Adrenal gland (tissue), 12 donors: ENCODE data around the gene SLC35B4. TPM values are rescaled to one million over a fixed set of nuclear protein-coding genes. Genes with fewer than 3 reads are reported as not detected.

Source experiments
- DNase-seq, 7 donors: peaks; one replicate each; pipeline ENCODE4 v3.0.0-alpha.2; 2019 to 2020
- H3K27ac ChIP-seq, 5 donors: fragments of 200-600 bp; sonication (generic) in 4 of 5; 1 replicate in 3 of 5; 2 replicates in 2 of 5; pipeline versions ENCODE4 v1.5.1 to v1.8.0; 2016 to 2020; ENCODE audit warnings: mild to moderate bottlenecking in 1 of 5
- H3K27me3 ChIP-seq: fragments of 200-600 bp; 2 replicates; pipeline ENCODE4 v1.8.0; 2021
- H3K36me3 ChIP-seq, 2 donors: fragments of 200-600 bp; replicated peaks in 1 of 2; 1 replicate in 1 of 2; 2 replicates in 1 of 2; pipeline versions ENCODE4 v1.5.1 to v1.8.0; 2018 to 2022
- H3K4me1 ChIP-seq, 2 donors: fragments of 200-600 bp; replicated peaks in 1 of 2; 1 replicate in 1 of 2; 2 replicates in 1 of 2; pipeline versions ENCODE4 v1.5.1 to v1.8.0; 2018 to 2021
- H3K4me3 ChIP-seq, 4 donors: fragments of 200-600 bp; sonication (generic) in 3 of 4; one replicate each; pipeline ENCODE4 v1.5.1; 2016 to 2018
- H3K9me3 ChIP-seq, 3 donors: fragments of 200-600 bp; sonication (generic) in 1 of 3; replicated peaks in 1 of 3; 1 replicate in 2 of 3; 2 replicates in 1 of 3; pipeline versions ENCODE4 v1.5.1 to v1.8.0; 2016 to 2021
- CTCF ChIP-seq, 6 experiments: fragments of 450-650 bp in 4 of 6; fragments of 200-600 bp in 2 of 6; sonication (generic) in 1 of 6; IDR thresholded peaks; 1 replicate in 5 of 6; 2 replicates in 1 of 6; pipeline versions ENCODE4 v1.5.1 to v1.8.0; 2016 to 2021; ENCODE audit warnings: antibody characterized with exemption in 6 of 6, mild to moderate bottlenecking in 2 of 6, moderate library complexity in 1 of 6
- POLR2A ChIP-seq, 2 donors: fragments of 450-650 bp; IDR thresholded peaks; one replicate each; pipeline ENCODE4 v1.6.1; 2017; ENCODE audit warnings: antibody characterized with exemption in 2 of 2, mild to moderate bottlenecking in 2 of 2, moderate library complexity in 1 of 2
- WGBS, 4 donors: extraction: QIAGEN DNeasy Blood & Tissue Kit in 2 of 4; methylation state at CpG; one replicate each; pipeline versions ENCODE4 v1.1.5 to v1.1.7; 2013 to 2017; 5-methylcytosine and 5-hydroxymethylcytosine counted together
- intact Hi-C, 2 donors: fragments of 100-400 bp; cut with DNase I; formaldehyde crosslinking; loops; one replicate each; pipeline versions ENCODE4 v1.14.1 to v1.15.0; 2022 to 2023
- polyA plus RNA-seq, 3 donors: library from polyadenylated mRNA; stranded (reverse); fragments of 200-250 nt in 2 of 3; fragments of 350-450 nt in 1 of 3; fragmentation: Illumina TruSeq in 1 of 3; extraction: RNeasy Lipid Tissue Mini Kit (QIAGEN cat#74804) in 1 of 3; gene quantifications; one replicate each; pipeline ENCODE4 v1.2.3, GENCODE V29; 2013 to 2014
- total RNA-seq, 9 donors: library from RNA; depleted of rRNA in 4 of 9; stranded (reverse); fragments of >200 nt in 4 of 9; fragments of 120-200 nt in 1 of 9; fragmentation: NEBNext Ultra II Directional in 1 of 9; extraction: Animal tissue kit (Norgen Biotek cat#: 25700) in 1 of 9; gene quantifications; one replicate each; pipeline versions ENCODE4 v1.1.0 to v1.2.4, GENCODE V29; 2013 to 2023
- donor health status: healthy with polysubstance abuse.
- donor health status: Bipolar disorder and iron deficiency.
- donor health status: DM: yes; HTN: yes; CAD: no.
- donor health status: DM: no; HTN: no; CAD: no.
- donor health status: DM: no; HTN: no; CAD: no.
- donor health status: DM: yes; HTN: yes; CAD: no.

Gene SLC35B4
- total and polyA plus RNA-seq, 12 donors = 6.9 to 34.9 (median 18.1) TPM

GRCh38 chr7:134351424-134351823 lies 34.7 kb upstream of the SLC35B4 start:
- no peaks in the 10 kb centered on the region for H3K4me1 ChIP-seq
- no peak overlapping the region for H3K4me3 ChIP-seq
- no peak overlapping the region for H3K27ac ChIP-seq
- intact Hi-C loops = no loop called here
- no peaks in the 10 kb centered on the region for H3K27me3 ChIP-seq
- no peak for TF ChIP-seq POLR2A (IDR thresholded peaks at IDR 0.05)
- TF ChIP-seq CTCF (IDR thresholded peaks at IDR 0.05) = no peak
- no peaks in the 10 kb centered on the region for H3K36me3 ChIP-seq
- no peak for DNase-seq
- H3K9me3 ChIP-seq = no peaks in the 10 kb centered on the region
- WGBS, 4 donors = 59 to 69% (median 67%) methylated on average over 7 of the region's 7 CpGs

GRCh38 chr7:134350709-134351108 lies 34.0 kb upstream of the SLC35B4 start:
- Histone ChIP-seq H3K36me3 (no peaks in the 10 kb centered on the region), H3K27ac (no peak overlapping the region), H3K27me3 (peaks cover 6% of the 10 kb centered on the region), H3K4me1 (no peaks in the 10 kb centered on the region), H3K4me3 (no peak overlapping the region), H3K9me3 (no peaks in the 10 kb centered on the region)
- WGBS, 4 donors = 10 to 33% (median 18%) methylated on average over 1 of the region's 1 CpG
- intact Hi-C loops = no loop called here
- TF ChIP-seq CTCF (IDR thresholded peaks at IDR 0.05) (no peak), POLR2A (IDR thresholded peaks at IDR 0.05) (no peak)
- DNase-seq = no peak

- 77 to 84% (median 81%) methylated on average over 5 of the region's 5 CpGs for WGBS, 4 donors
- TF ChIP-seq POLR2A (IDR thresholded peaks at IDR 0.05) = no peak
- no peak for TF ChIP-seq CTCF (IDR thresholded peaks at IDR 0.05)
- H3K36me3 ChIP-seq = no peaks in the 10 kb centered on the region
- H3K27ac ChIP-seq = no peak overlapping the region
- peaks cover 6% of the 10 kb centered on the region for H3K27me3 ChIP-seq
- H3K4me1 ChIP-seq = no peaks in the 10 kb centered on the region
- DNase-seq = no peak
- no peak overlapping the region for H3K4me3 ChIP-seq
- H3K9me3 ChIP-seq = no peaks in the 10 kb centered on the region
- intact Hi-C loops = no loop called here
Measured at GRCh38 chr7:134347567-134347966, 30.8 kb upstream of the SLC35B4 start.

- TF ChIP-seq CTCF (IDR thresholded peaks at IDR 0.05) (no peak), POLR2A (IDR thresholded peaks at IDR 0.05) (no peak)
- no peak for DNase-seq
- H3K9me3 ChIP-seq = no peaks in the 10 kb centered on the region
- H3K4me3 ChIP-seq = no peak overlapping the region
- intact Hi-C loops = no loop called here
- H3K36me3 ChIP-seq = no peaks in the 10 kb centered on the region
- no peak overlapping the region for H3K27ac ChIP-seq
- no peaks in the 10 kb centered on the region for H3K4me1 ChIP-seq
- 73 to 87% (median 75%) methylated on average over 6 of the region's 6 CpGs for WGBS, 4 donors
- peaks cover 6% of the 10 kb centered on the region for H3K27me3 ChIP-seq
Measured at GRCh38 chr7:134343796-134344195, 27.1 kb upstream of the SLC35B4 start.
